Brain microvascular endothelial cell (primary cell): Measurements from ENCODE around the gene OBP2A.

Experiments used
- DNase-seq: peaks from one replicate; pipeline ENCODE4 v3.0.0-alpha.2; 2020
- H3K27ac ChIP-seq: fragments of 250-450 bp; sonication (Bioruptor Pico); 2 replicates; pipeline ENCODE4 v1.5.1; 2020; ENCODE audit warnings: mild to moderate bottlenecking, moderate library complexity
- H3K27me3 ChIP-seq: fragments of 250-450 bp; sonication (Bioruptor Pico); replicated peaks from 2 replicates; pipeline ENCODE4 v1.5.1; 2020; ENCODE audit warnings: mild to moderate bottlenecking
- H3K36me3 ChIP-seq: fragments of 250-450 bp; sonication (Bioruptor Pico); replicated peaks from 2 replicates; pipeline ENCODE4 v1.5.1; 2020; ENCODE audit warnings: mild to moderate bottlenecking
- H3K4me3 ChIP-seq: 2 replicates; pipeline ENCODE4 v1.5.1; 2011; ENCODE audit warnings: low read depth, mild to moderate bottlenecking, control low read depth, low read length, moderate library complexity
- CTCF ChIP-seq: IDR thresholded peaks from 2 replicates; pipeline ENCODE4 v1.5.1; 2011; ENCODE audit warnings: low read depth, mild to moderate bottlenecking, moderate library complexity, low read length, control low read depth, inconsistent platforms; ENCODE audit errors: missing control alignments
- in situ Hi-C: cut with HindIII; loops from 2 replicates; pipeline ENCODE4 v1.10.0; 2017; ENCODE audit warnings: low sequenced_read_pairs, low pct_ligation_motif_present

Gene OBP2A

GRCh38 chr9:135596211-135596610 is 50.3 kb downstream of the OBP2A start:
- H3K27me3 ChIP-seq, result peaks cover 2% of the 10 kb centered on the region
- DNase-seq, result no peak
- H3K36me3 ChIP-seq, result no peaks in the 10 kb centered on the region
- no peak overlapping the region for H3K4me3 ChIP-seq
- in situ Hi-C loops, result no loop called here
- no peak for TF ChIP-seq CTCF
- no peak overlapping the region for H3K27ac ChIP-seq
